Keratinocyte (primary cell): Measurements from ENCODE around the gene SLC25A21. TPM values are rescaled to one million over a fixed set of nuclear protein-coding genes. Genes with fewer than 3 reads are reported as not detected.

Experiments used
- DNase-seq: peaks from one replicate; pipeline ENCODE4 v3.0.0-alpha.2; 2011; ENCODE audit warnings: low read depth, missing footprints, low spot score
- FAIRE-seq: peaks from 2 replicates; lab custom pipeline; 2011; peaks lifted over from hg19 to GRCh38; lab: Jason Lieb, UNC
- H2AFZ ChIP-seq: 2 replicates; pipeline ENCODE4 v1.6.0; 2012; ENCODE audit warnings: low read length, control low read depth, inconsistent platforms; ENCODE audit not compliant: control insufficient read depth
- H3K27ac ChIP-seq: 2 replicates; pipeline ENCODE4 v1.5.1; 2011; ENCODE audit warnings: low read length; ENCODE audit not compliant: control insufficient read depth, insufficient read depth
- H3K27me3 ChIP-seq: 3 replicates; pipeline ENCODE4 v1.6.0; 2011; ENCODE audit warnings: low read length; ENCODE audit not compliant: control insufficient read depth, insufficient read depth; ENCODE audit errors: extremely low read depth
- H3K36me3 ChIP-seq, 2 experiments: 2 replicates in 1 of 2; 3 replicates in 1 of 2; pipeline ENCODE4 v1.5.1; 2011; ENCODE audit warnings: low read length in 2 of 2, mild to moderate bottlenecking in 1 of 2; ENCODE audit not compliant: control insufficient read depth in 2 of 2, insufficient read depth in 2 of 2; ENCODE audit errors: extremely low read depth in 1 of 2
- H3K4me1 ChIP-seq: 3 replicates; pipeline ENCODE4 v1.5.1; 2011; ENCODE audit warnings: low read length; ENCODE audit not compliant: control insufficient read depth, insufficient read depth; ENCODE audit errors: extremely low read depth
- H3K4me2 ChIP-seq: 3 replicates; pipeline ENCODE4 v1.6.0; 2011; ENCODE audit warnings: low read depth, low read length; ENCODE audit not compliant: control insufficient read depth, insufficient read depth; ENCODE audit errors: extremely low read depth
- H3K4me3 ChIP-seq, 3 experiments: fragments of 200-600 bp in 1 of 3; sonication (generic) in 1 of 3; 2 replicates in 2 of 3; 3 replicates in 1 of 3; pipeline ENCODE4 v1.5.1; 2011 to 2016; ENCODE audit warnings: low read length in 3 of 3, mild to moderate bottlenecking in 3 of 3, control low read depth in 2 of 3, inconsistent platforms in 1 of 3, low read depth in 1 of 3, mixed read lengths in 1 of 3, mixed run types in 1 of 3, moderate library complexity in 1 of 3; ENCODE audit not compliant: control insufficient read depth in 2 of 3, insufficient read depth in 2 of 3; ENCODE audit errors: extremely low read depth in 1 of 3
- H3K79me2 ChIP-seq: 2 replicates; pipeline ENCODE4 v1.6.0; 2012; ENCODE audit warnings: low read length; ENCODE audit not compliant: control insufficient read depth, insufficient read depth
- H3K9ac ChIP-seq: 3 replicates; pipeline ENCODE4 v1.6.0; 2011; ENCODE audit warnings: low read length; ENCODE audit not compliant: control insufficient read depth, insufficient read depth; ENCODE audit errors: extremely low read depth
- H3K9me1 ChIP-seq: 3 replicates; pipeline ENCODE4 v1.6.0; 2011; ENCODE audit warnings: low read length; ENCODE audit not compliant: control insufficient read depth, insufficient read depth; ENCODE audit errors: extremely low read depth
- H3K9me3 ChIP-seq: 2 replicates; pipeline ENCODE4 v1.5.1; 2012; ENCODE audit warnings: low read depth, low read length; ENCODE audit not compliant: control insufficient read depth
- H4K20me1 ChIP-seq: 3 replicates; pipeline ENCODE4 v1.6.0; 2011; ENCODE audit warnings: low read length; ENCODE audit not compliant: control insufficient read depth, insufficient read depth; ENCODE audit errors: extremely low read depth
- CTCF ChIP-seq, 3 experiments: IDR thresholded peaks in 1 of 3; conservative IDR thresholded peaks in 1 of 3; optimal IDR thresholded peaks in 1 of 3; 2 replicates in 2 of 3; 3 replicates in 1 of 3; pipeline versions ENCODE3 to v1.5.1; 2011; ENCODE audit warnings: low read length in 3 of 3, mild to moderate bottlenecking in 3 of 3, moderate library complexity in 2 of 3, control low read depth in 1 of 3, inconsistent platforms in 1 of 3; ENCODE audit not compliant: insufficient read depth in 2 of 3; ENCODE audit errors: extremely low read depth in 1 of 3
- EZH2 ChIP-seq: IDR thresholded peaks from one replicate; pipeline ENCODE4 v1.6.1; 2012; ENCODE audit warnings: inconsistent platforms, mild to moderate bottlenecking, low read length, moderate library complexity
- dilution Hi-C: fragments of 300-500 bp; cut with MboI; formaldehyde crosslinking; loops from one replicate; pipeline ENCODE4 v1.7.0; 2020; ENCODE audit warnings: low sequenced_read_pairs; ENCODE audit not compliant: extremely low pct_ligation_motif_present
- polyA plus RNA-seq, 5 experiments: library from polyadenylated mRNA; depleted of rRNA in 3 of 5; stranded (reverse) in 3 of 5; stranded (forward) in 1 of 5; unstranded in 1 of 5; fragments of >200 nt; gene quantifications; 1 replicate in 1 of 5; 2 replicates in 3 of 5; 3 replicates in 1 of 5; pipeline versions ENCODE4 v1.2.1 to v1.2.3, GENCODE V29; 2011 to 2012; ENCODE audit warnings: missing spikeins in 2 of 5, low read depth in 1 of 5, low replicate concordance in 1 of 5

Gene SLC25A21
- polyA plus RNA-seq, 1 donor (not counting 4 experiments of a cell fraction or from before 2014, with no cell fraction given) = 0.66 TPM

GRCh38 chr14:37170237-37170636 is 2.2 kb downstream of the SLC25A21 start:
- Histone ChIP-seq H3K79me2 (no peaks in the 10 kb centered on the region), H3K27me3 (no peaks in the 10 kb centered on the region), H3K4me1 (peaks cover 10% of the 10 kb centered on the region), H4K20me1 (no peaks in the 10 kb centered on the region), H3K9ac (no peak overlapping the region), H3K9me1 (no peaks in the 10 kb centered on the region), H2AFZ (no peak overlapping the region), H3K4me3 (no peak overlapping the region), H3K4me2 (no peak overlapping the region), H3K27ac (no peak overlapping the region), H3K36me3 (no peaks in the 10 kb centered on the region), H3K9me3 (no peaks in the 10 kb centered on the region)
- DNase-seq (no peak), FAIRE-seq (no peak)
- dilution Hi-C loops = no loop called here
- TF ChIP-seq EZH2 (no peak), CTCF (optimal IDR thresholded peaks at IDR 0.05 in 1 of 3, IDR thresholded peaks at IDR 0.05 in 1 of 3, conservative IDR thresholded peaks at IDR 0.05 in 1 of 3; ENCODE audit: extremely low read depth in 1 of 3, insufficient read depth in 2 of 3, low read length in 3 of 3) (no peak)

- H3K9me3 ChIP-seq = no peaks in the 10 kb centered on the region
- no peak overlapping the region for H3K9ac ChIP-seq
- no peak overlapping the region for H3K4me2 ChIP-seq
- FAIRE-seq (no peak), DNase-seq (no peak)
- dilution Hi-C loops = no loop called here
- peaks cover 10% of the 10 kb centered on the region for H3K4me1 ChIP-seq
- no peak overlapping the region for H3K27ac ChIP-seq
- H3K9me1 ChIP-seq = no peaks in the 10 kb centered on the region
- no peaks in the 10 kb centered on the region for H3K79me2 ChIP-seq
- H3K4me3 ChIP-seq = no peak overlapping the region
- no peaks in the 10 kb centered on the region for H3K36me3 ChIP-seq
- TF ChIP-seq CTCF (optimal IDR thresholded peaks at IDR 0.05 in 1 of 3, IDR thresholded peaks at IDR 0.05 in 1 of 3, conservative IDR thresholded peaks at IDR 0.05 in 1 of 3; ENCODE audit: extremely low read depth in 1 of 3, insufficient read depth in 2 of 3, low read length in 3 of 3) (no peak), EZH2 (no peak)
- H4K20me1 ChIP-seq = no peaks in the 10 kb centered on the region
- no peak overlapping the region for H2AFZ ChIP-seq
- no peaks in the 10 kb centered on the region for H3K27me3 ChIP-seq
Measured at GRCh38 chr14:37168721-37169120, 3.7 kb downstream of the SLC25A21 start.
